ENCODE results near the gene HMGXB4. TPM values are rescaled to one million over a fixed set of nuclear protein-coding genes. Genes with fewer than 3 reads are reported as not detected.

The HMGXB4 gene
- total RNA-seq, 2 donors from 2014 or later = 18.6 to 23.9 TPM

DNA sequence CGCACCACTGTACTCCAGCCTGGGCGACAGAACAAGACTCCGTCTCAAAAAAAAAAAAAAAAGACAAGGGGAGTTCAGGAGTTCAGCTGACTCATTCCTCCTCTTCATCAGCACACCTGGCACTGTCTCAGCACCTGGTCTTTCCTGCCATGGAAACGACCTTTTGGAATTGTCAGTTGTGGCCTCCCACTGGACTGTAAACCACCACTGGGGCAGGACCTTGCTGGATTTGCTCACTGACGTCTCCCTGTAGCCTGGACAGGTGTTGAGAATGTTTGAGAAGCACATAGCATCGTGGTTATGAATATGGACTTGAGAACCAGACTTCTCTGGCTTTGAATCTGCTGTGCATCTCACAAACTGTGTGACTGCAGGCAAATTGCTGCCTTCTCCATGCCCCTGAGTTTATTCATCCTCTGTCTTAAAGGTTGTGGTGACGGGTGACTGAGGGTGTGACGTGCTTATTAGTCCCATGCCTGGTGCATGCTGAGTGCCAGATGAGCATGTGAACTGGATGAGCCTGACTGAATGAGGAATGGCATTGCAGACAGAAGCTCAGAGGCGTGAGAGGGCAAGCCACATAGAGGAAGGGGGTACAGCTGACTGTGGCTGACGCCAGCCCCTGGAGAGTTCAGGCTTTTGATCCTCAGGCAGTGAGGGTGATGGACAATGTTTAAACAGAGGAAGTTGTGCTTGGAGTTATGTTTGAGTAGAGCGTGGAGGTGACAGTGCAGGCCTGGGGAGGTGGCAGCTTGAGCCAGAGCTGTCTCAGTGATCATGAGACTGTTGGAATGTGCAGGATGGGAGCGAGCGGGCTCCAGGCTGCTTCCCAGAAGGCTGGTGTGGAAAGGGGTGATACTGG is 55.1 kb downstream of the HMGXB4 start:
- Histone ChIP-seq H3K27me3 (no peaks in the 10 kb centered on the region), H3K9me3 (no peaks in the 10 kb centered on the region), H3K9ac (ENCODE audit: low read depth in 2 of 2, low read length in 2 of 2) (peak overlapping the region; percentile 28 to 50), H3K4me1 (peaks cover 39% of the 10 kb centered on the region), H3K4me3 (no peak overlapping the region), H3K36me3 (no peaks in the 10 kb centered on the region), H3K27ac (peak overlapping the region; percentile 49)
- peak; percentile 79 for DNase-seq
- TF ChIP-seq, protein P1, sequence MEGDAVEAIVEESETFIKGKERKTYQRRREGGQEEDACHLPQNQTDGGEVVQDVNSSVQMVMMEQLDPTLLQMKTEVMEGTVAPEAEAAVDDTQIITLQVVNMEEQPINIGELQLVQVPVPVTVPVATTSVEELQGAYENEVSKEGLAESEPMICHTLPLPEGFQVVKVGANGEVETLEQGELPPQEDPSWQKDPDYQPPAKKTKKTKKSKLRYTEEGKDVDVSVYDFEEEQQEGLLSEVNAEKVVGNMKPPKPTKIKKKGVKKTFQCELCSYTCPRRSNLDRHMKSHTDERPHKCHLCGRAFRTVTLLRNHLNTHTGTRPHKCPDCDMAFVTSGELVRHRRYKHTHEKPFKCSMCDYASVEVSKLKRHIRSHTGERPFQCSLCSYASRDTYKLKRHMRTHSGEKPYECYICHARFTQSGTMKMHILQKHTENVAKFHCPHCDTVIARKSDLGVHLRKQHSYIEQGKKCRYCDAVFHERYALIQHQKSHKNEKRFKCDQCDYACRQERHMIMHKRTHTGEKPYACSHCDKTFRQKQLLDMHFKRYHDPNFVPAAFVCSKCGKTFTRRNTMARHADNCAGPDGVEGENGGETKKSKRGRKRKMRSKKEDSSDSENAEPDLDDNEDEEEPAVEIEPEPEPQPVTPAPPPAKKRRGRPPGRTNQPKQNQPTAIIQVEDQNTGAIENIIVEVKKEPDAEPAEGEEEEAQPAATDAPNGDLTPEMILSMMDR (IDR thresholded peaks at IDR 0.05) = no peak
- intact Hi-C loops (cut with DNase I) = no loop called here

DNA sequence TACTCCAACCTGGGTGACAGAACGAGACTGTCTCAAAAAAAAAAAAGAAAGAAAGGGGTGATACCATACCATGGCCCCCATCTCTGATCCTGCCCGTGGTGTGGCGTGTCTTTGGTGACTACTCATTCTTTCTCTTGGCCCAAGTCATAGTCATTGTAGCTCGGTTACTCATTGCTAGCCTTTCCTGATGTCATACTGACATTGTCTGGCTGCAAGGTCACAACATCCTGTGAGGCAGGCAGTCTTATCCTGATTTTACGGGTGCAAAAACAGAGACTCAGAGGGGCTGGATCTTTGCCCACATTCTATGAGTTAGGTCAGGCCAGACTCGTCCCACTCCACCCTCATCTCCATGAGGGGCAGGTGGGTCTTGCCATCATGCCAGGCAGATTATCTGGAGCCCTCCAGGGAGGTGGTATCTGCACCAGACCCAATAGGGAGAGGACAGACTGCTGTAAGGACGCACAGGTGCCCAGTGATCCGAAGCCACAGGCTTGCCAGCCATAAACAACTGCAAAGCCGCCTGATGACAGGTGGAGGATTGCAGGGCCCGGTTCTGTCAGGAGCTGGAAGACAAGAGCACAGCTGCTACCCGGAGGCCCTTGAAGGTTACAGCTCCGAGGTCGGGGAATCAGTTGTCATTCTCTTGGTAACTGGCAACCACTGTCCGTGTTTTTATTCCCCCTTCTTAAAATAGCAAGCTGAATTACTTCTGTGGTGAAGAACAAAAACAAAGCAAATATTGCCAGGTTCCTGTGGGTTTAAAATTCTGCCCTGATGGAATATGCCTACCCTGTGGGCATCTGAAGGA is 56.2 kb downstream of the HMGXB4 start:
- H3K9ac ChIP-seq (ENCODE audit: low read depth in 2 of 2, low read length in 2 of 2) = no peak overlapping the region
- no peaks in the 10 kb centered on the region for H3K36me3 ChIP-seq
- peak overlapping the region; percentile 49 for H3K27ac ChIP-seq
- no peak for DNase-seq
- peaks cover 39% of the 10 kb centered on the region for H3K4me1 ChIP-seq
- no peak overlapping the region for H3K4me3 ChIP-seq
- H3K9me3 ChIP-seq = no peaks in the 10 kb centered on the region
- intact Hi-C loops (cut with DNase I) = no loop called here
- TF ChIP-seq, protein P1 (IDR thresholded peaks at IDR 0.05) = no peak
- H3K27me3 ChIP-seq = no peaks in the 10 kb centered on the region

DNA sequence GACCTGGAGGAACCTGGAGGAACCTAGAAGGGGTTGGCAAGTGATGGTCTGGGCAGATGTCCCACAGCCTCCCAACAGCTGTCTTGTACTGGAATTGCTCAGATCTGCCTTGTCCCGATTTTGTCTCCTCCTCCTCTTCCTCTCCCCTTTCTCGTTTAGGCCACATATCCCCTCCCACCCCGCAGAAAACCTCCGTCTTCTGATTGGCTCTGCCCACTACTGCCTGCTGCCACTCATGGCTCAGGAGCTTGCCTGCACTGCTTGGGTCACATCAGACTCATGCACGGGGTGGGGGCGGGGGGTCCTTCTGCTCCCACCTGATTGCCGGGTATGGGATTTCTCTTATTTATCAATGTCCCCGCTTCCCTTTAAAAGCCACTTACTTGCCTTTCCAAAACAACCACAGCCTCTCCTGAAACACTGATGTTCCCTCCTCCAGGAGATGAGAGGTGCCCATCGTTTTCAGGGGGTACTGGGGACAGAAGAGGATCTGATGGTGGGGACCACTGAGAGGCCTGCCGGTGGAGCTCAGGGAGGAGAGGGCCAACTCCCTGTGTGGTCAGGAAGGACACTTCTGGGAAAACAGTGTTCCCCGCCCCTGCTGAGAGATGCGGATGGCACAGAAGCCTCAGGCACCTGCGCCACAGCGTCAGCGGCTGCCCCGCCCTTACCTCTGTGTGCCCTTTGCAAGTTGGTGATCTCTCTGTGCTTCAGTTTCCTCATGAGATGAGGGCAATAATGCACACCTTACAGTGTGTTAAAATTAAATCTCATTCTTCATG is 57.1 kb downstream of the HMGXB4 start:
- H3K36me3 ChIP-seq = no peaks in the 10 kb centered on the region
- no peaks in the 10 kb centered on the region for H3K9me3 ChIP-seq
- TF ChIP-seq, protein P1 (IDR thresholded peaks at IDR 0.05) = no peak
- H3K4me3 ChIP-seq = no peak overlapping the region
- no peak overlapping the region for H3K9ac ChIP-seq (ENCODE audit: low read depth in 2 of 2, low read length in 2 of 2)
- H3K4me1 ChIP-seq = peaks cover 39% of the 10 kb centered on the region
- H3K27me3 ChIP-seq = no peaks in the 10 kb centered on the region
- H3K27ac ChIP-seq = peak overlapping the region; percentile 33
- intact Hi-C loops (cut with DNase I) = no loop called here
- peak; percentile 73 for DNase-seq

DNA sequence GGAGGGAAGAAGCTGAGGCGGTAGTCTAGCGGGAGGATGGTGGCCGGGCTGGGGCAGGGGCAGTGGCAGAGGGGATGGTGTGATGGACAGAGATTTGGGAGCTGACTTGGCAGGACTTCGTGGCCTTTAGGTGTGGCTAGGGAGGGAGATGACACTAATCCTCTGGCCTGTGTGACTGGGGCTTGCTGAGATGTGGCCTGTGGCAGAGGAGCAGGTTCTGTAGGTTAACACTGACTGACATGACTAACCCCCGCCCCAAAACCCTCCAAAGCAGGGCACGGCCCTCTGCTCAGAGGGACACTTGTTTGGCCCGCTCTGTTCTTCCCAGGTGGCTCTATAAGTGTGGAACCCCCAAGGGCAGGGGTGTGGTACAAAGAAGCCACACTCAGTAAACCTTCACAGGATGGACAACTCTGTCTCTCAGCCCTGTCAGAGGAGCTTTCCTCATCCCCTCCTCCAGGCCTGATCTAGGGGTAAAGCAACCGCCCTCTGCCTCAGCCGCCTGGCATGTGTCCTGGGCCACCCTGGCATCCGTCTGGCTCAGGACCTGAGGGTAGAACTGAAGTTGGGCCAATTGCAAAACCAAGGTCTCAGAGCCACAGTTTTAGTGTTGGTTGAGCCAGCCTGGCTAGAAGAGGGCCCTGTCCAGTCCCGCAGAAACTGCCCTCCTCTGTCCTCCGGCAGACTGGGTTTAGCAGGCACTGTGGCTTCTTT is 58.0 kb downstream of the HMGXB4 start:
- Histone ChIP-seq H3K27ac (peak overlapping the region; percentile 33), H3K9ac (ENCODE audit: low read depth in 2 of 2, low read length in 2 of 2) (no peak overlapping the region), H3K4me3 (no peak overlapping the region), H3K4me1 (peaks cover 34% of the 10 kb centered on the region), H3K9me3 (no peaks in the 10 kb centered on the region), H3K36me3 (no peaks in the 10 kb centered on the region), H3K27me3 (no peaks in the 10 kb centered on the region)
- intact Hi-C loops (cut with DNase I) = no loop called here
- no peak for DNase-seq
- TF ChIP-seq, protein P1 (IDR thresholded peaks at IDR 0.05) = no peak

All from colonic mucosa (tissue), 4 donors.